GM13976 (cell line): ENCODE results near the gene MGLL.

Experiments used
- DNase-seq: peaks from one replicate; pipeline ENCODE4 v3.0.0; 2012; ENCODE audit warnings: low spot score
- in situ Hi-C: fragments of 300-500 bp; cut with MboI; formaldehyde crosslinking; loops from one replicate; pipeline ENCODE4 v1.12.0; 2022; ENCODE audit warnings: low sequenced_read_pairs, mixed read lengths, inconsistent platforms; ENCODE audit not compliant: unreplicated experiment
- TF ChIP-seq, protein P1 (sequence below): IDR thresholded peaks from 2 replicates; pipeline ENCODE4 v1.5.1; 2012; ENCODE audit warnings: borderline replicate concordance, mild to moderate bottlenecking; ENCODE audit not compliant: insufficient read depth; ENCODE audit errors: extremely low read depth, missing control alignments, control extremely low read depth

The MGLL gene

DNA sequence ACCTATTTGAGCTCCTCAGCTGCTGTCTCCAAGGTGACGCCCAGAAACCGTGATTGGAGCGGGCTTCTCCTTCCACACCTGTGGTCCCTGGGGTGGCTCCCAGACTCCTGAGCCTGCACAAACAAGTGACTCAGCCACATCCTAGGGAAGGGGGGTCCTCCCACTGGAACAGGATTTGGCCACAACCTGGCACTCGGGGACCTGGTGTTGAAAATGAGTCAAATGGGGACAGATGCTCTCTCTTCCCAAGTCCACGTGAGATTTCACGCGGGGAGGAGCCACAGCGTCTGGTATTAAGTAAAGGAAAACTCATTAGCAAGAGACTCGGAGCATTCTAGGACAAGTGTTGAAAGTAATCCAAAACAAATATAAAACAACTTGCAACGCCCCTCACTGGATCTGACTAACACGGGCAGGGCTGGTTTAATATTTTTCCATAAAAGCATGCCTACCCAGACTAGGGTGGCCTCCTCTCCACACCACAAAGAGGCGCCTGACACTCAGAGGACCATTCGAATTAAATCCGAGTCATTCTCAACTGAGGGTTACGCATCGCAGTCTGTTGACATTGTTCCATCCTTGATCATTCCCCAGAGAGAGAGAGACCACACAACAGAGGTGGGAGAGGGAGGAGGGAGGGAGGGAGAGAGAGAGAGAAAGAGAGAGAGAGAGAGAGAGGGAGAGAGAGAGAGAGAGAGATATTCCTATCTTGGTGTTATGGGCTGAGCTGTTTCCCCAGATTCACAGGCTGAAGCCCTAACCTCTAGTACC, 74.4 kb downstream of the MGLL start:
- TF ChIP-seq, protein P1, sequence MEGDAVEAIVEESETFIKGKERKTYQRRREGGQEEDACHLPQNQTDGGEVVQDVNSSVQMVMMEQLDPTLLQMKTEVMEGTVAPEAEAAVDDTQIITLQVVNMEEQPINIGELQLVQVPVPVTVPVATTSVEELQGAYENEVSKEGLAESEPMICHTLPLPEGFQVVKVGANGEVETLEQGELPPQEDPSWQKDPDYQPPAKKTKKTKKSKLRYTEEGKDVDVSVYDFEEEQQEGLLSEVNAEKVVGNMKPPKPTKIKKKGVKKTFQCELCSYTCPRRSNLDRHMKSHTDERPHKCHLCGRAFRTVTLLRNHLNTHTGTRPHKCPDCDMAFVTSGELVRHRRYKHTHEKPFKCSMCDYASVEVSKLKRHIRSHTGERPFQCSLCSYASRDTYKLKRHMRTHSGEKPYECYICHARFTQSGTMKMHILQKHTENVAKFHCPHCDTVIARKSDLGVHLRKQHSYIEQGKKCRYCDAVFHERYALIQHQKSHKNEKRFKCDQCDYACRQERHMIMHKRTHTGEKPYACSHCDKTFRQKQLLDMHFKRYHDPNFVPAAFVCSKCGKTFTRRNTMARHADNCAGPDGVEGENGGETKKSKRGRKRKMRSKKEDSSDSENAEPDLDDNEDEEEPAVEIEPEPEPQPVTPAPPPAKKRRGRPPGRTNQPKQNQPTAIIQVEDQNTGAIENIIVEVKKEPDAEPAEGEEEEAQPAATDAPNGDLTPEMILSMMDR: no peak
- in situ Hi-C loops: no loop called here
- DNase-seq: no peak

DNA sequence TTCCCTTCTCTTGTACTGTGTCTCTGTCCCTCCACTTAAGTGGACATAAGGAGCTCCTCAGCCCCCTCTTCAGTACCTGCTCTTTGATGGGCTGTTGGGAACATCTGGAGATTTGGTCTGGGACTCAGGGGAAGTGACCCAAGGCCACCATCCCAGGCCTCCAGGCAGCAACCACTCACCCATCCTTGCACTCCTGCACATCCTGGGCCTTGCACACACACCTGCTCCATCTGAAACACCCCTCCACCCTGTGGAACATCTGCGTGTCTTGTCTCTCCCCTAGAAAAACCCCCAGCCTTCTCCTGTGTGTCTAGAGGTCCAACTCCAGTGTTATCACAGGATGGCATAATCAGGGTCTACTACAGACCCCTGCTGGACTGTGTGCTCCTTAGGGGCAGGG, 75.2 kb downstream of the MGLL start:
- in situ Hi-C loops: no loop called here
- TF ChIP-seq, protein P1: no peak
- no peak for DNase-seq

- in situ Hi-C loops: no loop called here
- no peak for DNase-seq
- TF ChIP-seq, protein P1: no peak
Observed at GRCh38 chr3:127746400-127747057, 75.8 kb downstream of the MGLL start.

- TF ChIP-seq, protein P1: no peak
- in situ Hi-C loops: no loop called here
- DNase-seq: no peak
Observed at GRCh38 chr3:127745656-127746399, 76.5 kb downstream of the MGLL start.

GRCh38 chr3:127744875-127745274, 77.4 kb downstream of the MGLL start:
- TF ChIP-seq, protein P1: no peak
- DNase-seq: no peak
- in situ Hi-C loops: no loop called here

- TF ChIP-seq, protein P1: no peak
- no peak for DNase-seq
- in situ Hi-C loops: no loop called here
Observed at GRCh38 chr3:127744253-127744815, 78.0 kb downstream of the MGLL start.
